HPDE6-E6E7 (cell line): ENCODE measurements around the gene OPA1.

Experiments used
- DNase-seq: peaks from one replicate; pipeline ENCODE4 v3.0.0; 2011; ENCODE audit warnings: missing footprints; ENCODE audit errors: extremely low spot score

OPA1 gene

DNA sequence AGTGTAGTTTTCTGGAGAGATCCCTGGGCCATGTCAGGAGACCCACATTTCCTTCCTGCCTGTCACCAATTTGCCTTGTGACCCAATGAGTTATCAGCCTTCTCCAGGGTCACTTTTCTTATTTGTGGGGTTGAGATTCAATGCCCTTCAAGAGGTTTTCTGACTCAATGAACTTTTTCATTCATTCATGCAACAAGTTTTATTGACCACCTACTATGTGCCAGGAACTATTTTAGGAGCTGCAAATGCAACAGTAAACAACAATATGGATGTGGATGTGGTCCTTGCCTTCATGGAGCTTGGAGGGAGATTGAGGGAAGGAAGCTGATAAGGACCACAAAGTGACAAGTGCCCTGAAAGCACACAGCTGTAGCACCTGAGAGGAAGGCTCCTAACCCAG is 142.8 kb downstream of the OPA1 start:
- no peak for DNase-seq

DNA sequence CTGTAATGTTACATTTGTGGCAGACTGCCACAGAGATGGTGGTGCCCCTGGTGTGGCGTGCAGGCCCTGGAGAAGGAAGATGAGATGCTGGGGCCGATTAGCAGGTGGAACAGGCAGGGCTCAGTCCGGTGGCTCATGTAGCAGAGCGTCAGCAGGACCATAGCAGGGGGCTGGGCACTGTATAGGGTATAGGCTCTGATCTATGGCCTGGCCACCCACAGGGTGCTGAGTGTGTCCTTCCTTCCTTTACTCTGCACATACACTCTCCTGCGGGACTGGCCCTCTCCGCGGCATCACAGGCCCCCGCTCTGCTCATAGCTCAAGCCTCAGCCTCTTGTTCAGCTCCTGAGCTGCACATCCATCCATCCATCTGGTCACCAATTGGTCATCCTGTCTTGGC is 143.6 kb downstream of the OPA1 start:
- no peak for DNase-seq

DNA sequence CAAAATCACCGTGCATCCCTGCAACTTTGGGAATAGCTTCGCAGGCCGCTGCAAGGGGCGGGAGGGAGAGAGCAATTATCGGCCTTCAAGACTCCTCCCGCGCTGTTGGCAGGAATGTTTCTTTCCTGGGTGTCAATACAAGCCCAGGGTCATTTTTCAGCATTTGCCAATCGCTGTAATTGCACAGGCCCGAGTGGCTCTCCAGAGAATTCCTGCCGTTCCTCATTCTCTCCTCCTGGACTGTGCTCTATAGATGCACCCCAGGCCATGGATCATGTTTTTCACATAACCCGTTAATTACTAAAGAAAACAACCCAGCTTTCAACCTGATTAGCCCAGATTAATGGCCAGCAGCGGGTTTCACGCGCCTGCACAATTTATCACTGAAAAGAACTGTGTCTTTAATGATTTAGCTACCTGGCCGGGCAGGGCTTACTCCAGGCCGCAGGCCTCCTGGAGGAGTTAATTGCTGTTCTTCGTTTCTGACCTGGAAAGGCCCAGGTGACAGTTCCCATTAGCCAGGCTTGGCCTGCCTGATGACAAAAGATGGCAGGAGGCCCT is 144.3 kb downstream of the OPA1 start:
- no peak for DNase-seq

DNA sequence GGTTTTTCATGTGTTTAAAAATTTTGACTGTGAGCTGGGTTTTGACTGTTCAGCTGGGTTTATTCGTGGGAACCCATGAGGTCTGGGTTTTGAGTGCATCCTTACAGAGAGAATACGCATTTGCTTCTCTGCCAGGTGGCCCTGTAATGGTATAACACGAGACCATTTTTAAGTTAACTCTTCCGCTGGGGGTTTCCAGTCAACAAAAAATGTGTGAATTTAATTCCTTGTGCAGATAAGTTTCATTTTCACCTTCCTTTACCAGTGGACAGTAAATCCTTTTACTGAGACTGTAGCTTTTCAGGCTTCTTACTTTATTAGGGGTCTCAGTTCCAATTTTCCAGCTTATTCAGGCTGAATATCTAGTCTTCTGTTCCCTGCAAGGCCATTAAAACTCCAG is 149.6 kb downstream of the OPA1 start:
- DNase-seq: no peak

DNA sequence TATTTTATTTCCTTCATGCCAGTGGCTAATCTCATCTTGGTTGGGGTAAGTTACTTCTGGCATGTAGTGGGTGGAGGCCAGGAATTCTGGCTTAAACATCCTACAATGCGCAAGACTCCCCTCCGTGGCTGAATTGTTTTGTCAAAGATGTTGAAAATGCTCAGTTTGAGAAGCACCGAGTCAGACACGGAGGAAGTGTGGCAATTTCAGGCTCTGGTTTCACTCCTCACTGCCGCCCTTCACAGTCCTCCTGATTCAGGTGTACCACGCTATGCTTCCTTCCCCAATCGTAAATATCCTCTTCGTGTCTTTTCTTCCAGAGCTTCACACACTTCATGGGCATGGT is 150.7 kb downstream of the OPA1 start:
- no peak for DNase-seq

DNA sequence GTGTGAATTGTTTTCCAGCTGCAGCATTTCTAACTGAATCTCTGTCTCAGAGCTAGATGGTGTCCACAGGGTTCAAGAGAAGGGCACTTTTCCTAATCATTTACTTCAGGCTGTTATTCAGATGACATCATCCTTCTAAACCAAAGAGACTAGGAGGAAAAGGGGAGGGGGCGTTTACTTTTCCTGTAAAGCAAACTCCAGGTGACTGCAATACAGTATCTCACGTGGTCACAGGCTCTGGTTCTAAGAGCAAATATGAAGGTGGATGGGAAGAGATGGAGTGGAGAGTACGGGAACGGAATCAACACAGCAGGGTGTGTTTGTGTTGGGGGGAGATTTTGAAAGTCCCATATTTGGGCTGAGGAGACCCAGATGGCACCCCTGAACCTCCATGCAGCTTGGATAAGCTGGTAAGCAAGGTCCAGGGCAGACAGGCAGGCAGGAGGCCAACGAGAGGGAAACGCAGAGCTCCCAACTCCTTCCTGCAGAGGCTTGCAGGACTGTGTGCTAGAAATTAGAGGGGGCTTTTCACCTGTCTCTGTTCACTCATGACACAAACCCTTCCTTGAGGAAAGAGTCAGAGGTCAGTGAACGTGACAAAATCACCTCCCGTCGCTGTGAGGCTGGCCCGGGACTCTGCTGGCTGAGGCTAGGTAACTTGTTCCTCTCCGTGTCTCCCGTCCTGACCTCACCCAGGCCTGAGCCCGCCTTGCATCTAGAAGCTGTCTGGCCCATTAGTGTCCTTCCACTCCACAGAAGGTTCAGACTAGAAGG is 151.2 kb downstream of the OPA1 start:
- DNase-seq: no peak

DNA sequence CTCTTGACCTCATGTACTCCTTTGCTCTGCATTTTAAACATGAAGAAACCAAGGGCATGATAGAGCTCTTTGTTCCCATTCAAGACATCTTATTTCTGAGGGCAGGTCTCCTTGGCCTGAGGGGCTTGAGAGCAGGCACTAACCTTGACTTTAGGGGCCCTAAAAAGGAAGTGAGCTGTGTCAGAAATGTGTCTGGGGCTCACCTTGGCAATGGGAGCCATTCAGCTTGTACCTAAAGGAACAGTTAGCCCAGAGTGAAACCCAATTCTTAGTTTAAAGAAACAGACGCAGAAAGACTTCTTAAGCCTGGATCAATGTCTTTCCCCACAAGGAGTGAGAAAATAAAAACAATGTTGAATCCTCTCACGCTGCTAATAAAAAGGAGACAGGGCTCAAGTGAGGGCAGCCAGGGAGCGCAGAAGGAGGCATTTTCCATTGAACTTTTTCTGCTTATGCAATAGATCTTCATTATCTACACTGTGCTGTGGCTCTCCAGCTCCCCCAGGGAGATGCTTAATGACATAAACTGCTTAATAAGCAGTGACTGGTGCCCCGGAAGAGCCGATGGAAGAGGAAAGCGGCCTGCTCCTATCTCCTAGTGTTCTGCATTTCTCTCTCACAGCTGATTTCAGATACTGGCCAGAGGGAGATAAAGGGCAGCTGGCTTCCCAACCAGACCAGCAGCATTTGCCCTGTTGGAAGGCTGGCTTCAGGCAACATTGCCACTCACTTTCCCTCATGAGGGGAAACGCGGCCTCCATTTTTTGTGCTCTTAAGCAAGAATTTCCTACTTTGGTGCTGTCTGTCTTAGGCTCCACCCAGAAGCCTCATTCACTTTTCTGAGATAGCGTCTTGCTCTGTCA is 152.0 kb downstream of the OPA1 start:
- no peak for DNase-seq

DNA sequence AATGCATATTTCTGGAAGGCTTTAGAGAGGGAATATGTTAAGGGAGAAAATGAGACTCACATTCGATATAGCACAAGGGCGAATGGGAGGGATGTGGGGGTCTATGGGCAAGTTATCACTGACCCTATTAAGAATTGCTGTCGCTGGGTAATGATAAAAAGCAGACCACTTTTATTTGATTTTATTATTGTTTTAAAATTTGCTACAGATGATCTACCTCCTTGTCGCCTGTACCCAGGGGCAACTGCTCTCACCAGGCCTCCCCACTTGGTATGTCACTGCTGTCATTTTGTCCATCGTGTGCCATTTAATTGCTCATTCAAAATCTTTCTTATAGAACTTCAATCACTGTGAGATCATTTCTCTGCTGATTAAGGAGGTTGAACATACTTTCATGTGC is 153.8 kb downstream of the OPA1 start:
- no peak for DNase-seq
